ENCODE data around the gene NEK5.
"Not testable (repeated sequence)": the region's sequence is repeated elsewhere in the genome, so short reads cannot be mapped to it uniquely, and the experiment has no call there.

DNA sequence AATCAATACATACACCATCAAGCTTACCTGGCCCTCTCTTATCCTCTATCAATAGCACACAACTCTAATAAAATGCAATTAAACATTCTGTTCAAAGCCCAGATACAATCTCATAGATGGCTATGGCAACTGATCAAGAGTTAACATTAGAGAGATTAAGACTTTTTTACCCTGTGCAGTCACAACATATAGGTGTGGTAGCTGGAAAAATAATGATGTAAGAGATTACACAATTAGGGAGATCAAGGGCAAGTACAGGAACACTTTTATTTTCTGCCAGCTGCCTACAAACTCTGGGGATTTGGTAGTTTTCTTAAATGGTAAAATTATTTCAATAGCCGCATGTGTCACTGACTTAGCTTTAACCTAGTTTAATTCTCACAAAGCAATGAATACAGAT, 42.8 kb upstream of the NEK5 start:
- TF ChIP-seq, protein P1, sequence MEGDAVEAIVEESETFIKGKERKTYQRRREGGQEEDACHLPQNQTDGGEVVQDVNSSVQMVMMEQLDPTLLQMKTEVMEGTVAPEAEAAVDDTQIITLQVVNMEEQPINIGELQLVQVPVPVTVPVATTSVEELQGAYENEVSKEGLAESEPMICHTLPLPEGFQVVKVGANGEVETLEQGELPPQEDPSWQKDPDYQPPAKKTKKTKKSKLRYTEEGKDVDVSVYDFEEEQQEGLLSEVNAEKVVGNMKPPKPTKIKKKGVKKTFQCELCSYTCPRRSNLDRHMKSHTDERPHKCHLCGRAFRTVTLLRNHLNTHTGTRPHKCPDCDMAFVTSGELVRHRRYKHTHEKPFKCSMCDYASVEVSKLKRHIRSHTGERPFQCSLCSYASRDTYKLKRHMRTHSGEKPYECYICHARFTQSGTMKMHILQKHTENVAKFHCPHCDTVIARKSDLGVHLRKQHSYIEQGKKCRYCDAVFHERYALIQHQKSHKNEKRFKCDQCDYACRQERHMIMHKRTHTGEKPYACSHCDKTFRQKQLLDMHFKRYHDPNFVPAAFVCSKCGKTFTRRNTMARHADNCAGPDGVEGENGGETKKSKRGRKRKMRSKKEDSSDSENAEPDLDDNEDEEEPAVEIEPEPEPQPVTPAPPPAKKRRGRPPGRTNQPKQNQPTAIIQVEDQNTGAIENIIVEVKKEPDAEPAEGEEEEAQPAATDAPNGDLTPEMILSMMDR (IDR thresholded peaks at IDR 0.05) = not testable (repeated sequence)
- TF ChIP-seq POLR2AphosphoS5, POLR2A (IDR thresholded peaks at IDR 0.05): not testable (repeated sequence)
